ENCODE measurements around the gene C9.
"Not testable (repeated sequence)": the region's sequence is repeated elsewhere in the genome, so short reads cannot be mapped to it uniquely, and the experiment has no call there.

The C9 gene

DNA sequence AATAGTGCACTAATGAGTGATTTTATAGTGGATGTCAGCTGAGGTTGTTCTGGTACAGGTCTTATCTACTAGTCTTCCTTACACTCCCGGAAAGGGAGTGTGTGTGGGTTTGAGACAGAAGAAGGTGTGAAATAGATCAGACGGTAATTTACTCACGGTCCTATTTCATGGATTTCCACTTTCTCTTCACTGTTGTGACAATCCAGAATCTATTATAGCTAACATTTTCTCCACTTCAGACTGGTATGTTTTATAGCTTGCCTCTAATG, 7.0 kb upstream of the C9 start:
- no peak for DNase-seq

GRCh38 chr5:39370555-39371366, 6.5 kb upstream of the C9 start:
- no peak for DNase-seq

DNA sequence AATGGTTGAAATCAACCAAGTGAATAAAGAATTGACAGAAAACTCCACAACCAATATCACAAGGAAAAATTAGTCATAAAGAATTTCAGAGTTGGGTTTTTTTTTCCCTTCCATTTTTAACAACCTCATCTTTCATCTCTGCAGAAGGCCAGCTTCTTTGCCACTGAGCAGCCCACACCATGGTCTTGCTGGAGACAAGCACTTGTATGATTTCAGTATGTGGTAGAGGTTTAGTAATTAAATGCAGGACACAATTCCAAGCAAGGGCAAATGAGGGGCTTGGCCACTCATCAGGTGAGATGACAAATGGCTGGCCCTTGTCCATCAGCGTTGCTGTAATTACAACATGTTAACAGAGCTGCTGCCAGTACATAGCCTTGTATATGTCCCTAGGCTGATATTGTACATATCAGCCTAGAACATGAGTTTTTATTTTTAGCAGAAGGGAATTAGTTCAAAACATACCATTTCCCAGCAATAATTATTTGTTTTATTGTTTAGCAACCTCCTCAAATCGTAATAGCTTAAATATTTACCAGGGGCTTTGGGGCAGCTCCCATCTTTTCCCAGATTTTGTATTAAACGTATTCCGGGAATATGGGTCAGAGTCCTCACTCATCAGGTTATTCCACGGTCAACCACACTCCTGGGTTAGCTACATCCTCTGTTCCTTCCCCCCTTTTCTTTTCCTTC, 5.0 kb upstream of the C9 start:
- DNase-seq = no peak

- no peak for DNase-seq
Measured at GRCh38 chr5:39368116-39368515, 3.8 kb upstream of the C9 start.

GRCh38 chr5:39367711-39368110, 3.4 kb upstream of the C9 start:
- no peak for DNase-seq

DNA sequence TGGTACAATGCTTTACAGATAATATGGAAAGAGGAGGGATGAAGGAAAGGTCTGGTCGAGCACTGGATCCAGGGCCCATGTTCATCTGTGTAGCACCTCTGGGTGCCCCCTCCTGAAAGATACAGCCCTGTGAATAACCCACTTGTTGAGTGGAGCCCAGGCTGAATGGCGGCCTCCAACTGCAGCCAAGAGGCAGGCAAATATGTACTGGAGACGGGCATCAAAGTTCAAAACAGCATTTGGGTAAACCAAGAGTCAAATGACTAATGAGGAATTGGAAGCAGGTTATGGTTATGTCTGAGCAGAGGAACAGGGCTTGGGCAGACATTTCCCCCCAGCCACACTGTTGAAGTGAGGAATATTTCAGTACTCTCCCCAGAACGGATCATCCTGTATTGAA, 1.1 kb downstream of the C9 start:
- DNase-seq = no peak

- DNase-seq = no peak
Measured at GRCh38 chr5:39362646-39363045, 1.6 kb downstream of the C9 start.

- DNase-seq = no peak
Measured at GRCh38 chr5:39361306-39361705, 3.0 kb downstream of the C9 start.

DNA sequence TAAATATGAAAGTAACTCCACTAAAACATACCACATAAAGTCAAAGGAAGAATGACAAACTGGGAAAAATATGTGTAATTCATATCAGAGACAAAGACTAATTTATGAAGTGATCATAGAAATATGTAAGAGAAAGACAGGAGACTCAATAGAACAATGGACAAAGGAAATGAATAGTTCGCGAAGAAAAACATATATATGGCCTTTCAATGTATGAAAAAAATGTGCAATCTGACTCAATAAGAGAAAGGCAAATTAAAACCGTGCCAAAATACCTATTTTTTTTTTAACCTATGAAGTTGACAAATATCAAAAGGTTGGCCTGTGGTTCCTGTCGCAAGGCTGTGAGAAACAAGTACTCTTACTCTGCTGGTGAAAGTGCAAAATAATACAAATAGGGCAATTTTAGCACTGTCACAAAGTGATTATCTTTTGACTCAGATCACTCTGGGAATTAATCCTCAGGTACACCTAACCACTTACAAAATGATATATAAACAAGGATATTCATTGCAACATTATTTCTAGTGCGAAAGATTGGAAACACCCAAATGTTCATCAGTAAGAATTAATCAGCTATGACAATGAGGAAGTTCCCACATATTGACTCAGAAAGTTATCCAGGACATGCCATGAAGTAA, 3.7 kb downstream of the C9 start:
- peak; percentile 47 for DNase-seq

DNA sequence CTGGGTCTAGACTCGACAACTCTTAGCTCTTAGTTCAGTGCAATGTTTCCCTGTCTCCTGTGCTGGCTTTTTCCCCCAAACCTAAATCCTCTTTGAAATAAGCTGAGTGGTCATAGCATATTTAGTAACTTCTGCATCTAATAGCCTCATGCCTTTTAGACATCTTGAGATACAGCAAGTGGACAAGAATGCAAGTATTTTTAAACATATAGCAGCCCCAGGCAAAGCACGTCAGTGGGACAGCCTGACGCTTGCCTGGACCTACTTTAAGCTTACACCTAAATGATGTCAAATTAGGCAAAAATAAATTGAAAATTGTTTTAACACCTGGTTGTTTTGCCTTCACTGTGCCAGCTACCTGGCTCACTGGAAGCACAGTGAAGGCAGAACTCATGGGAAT, 8.0 kb downstream of the C9 start:
- no peak for DNase-seq

- DNase-seq = no peak
Measured at GRCh38 chr5:39355324-39355723, 9.0 kb downstream of the C9 start.

DNA sequence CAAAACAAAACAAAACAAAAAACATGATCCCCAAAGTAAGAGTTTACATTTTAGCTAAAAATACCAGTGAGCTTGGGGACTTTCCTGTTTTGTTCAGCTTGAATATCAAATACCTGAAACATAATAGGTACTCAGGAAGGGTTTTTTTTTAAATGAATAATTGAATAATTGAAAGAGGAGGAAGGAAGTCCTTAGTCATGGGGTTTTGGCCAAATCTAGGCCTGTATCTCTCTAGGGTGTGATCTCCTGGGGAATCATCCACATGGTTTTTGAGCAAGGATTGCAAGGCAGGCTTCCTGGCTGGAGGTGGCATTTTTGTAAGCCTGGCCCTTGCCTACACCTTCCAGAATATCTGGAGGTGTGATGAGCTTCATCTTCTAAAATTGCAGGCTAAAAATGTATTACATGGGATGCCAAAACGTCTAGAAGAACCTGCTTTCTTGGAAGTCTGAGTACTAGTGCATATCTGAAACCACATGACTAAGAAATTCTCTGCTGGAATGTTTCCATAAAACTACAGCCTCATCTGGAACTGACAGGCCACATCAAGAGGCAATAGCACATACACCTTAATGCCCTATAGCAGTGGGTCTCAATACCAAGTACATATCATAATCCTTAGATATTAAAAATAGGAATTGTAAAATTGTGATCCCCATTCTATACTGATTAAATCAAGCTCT, 10.4 kb downstream of the C9 start:
- DNase-seq = no peak

DNA sequence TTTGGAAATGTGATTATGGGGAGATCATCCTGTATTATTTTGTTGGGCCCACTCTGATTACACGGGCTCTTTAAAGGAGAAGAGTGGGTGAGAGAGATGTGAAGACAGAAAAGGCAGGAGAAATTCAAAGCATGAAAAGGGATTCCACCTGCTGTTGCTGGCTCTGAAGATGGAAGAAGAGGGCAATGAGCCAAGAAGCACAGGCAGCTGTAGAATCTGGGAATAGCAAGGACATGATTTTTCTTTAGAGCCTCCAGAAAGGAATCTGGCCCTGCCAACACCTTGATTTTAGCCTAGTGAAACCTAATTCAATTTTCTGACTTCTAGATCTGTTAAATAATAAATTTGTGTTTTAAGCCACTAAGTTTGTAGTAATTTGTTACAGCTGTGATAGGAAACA, 11.3 kb downstream of the C9 start:
- DNase-seq = no peak

DNA sequence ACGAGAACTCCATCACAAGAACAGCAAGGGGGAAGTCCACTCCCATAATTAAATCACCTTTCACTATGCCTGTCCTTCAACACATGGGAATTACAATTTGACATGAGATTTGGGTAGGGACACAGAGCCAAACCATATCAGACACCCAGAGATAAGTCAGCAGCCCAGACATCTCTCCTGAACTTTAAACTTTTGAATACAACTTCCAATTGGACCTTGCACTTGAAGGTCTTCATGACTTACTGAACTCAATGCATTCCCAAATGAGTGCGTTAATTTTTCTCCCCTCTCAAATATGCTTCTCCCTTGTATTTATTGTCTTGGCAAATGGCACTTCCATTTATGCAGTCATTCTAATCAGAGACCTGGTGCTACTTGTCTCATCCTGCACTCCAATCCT, 12.1 kb downstream of the C9 start:
- DNase-seq = no peak

DNA sequence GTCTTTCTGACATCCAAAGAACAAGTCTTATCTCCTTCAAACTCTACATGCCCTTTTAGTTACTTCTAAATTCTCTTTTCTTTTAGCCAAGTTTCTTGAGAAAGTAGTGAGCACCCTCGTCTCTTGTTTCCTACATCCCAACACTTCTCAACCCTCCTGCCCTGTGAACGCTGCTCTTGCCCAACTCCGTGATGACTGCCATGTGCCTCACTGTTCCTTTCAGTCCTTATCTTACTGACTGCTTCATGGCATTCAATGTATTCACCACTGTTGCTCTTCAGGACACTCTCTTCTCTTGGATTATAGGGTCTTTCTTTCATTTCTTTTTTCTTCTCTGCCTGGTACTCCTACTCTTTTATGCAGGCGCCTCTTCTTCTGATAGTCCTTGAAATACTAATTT, 14.8 kb downstream of the C9 start:
- DNase-seq = no peak

GRCh38 chr5:39342460-39342859, 21.8 kb downstream of the C9 start:
- DNase-seq = no peak

DNA sequence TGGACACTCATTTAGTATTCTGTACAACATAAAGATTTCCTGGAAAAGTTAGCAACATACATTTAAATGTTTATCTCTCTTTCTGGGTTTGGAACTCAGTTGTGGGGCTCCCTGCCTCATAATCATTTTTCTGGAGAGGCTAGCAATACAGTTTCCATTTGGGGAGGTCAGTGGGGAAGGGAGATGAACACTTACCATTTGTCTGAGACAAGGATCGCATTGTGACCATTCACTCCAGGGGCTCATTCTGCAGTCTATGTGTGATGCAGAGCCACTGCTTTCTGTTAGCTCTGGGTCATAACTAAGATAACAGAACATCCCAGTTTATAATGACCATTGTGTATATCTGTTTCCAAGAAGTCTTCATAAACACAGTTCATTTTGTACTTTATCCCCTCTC, 22.4 kb downstream of the C9 start:
- DNase-seq = no peak

DNA sequence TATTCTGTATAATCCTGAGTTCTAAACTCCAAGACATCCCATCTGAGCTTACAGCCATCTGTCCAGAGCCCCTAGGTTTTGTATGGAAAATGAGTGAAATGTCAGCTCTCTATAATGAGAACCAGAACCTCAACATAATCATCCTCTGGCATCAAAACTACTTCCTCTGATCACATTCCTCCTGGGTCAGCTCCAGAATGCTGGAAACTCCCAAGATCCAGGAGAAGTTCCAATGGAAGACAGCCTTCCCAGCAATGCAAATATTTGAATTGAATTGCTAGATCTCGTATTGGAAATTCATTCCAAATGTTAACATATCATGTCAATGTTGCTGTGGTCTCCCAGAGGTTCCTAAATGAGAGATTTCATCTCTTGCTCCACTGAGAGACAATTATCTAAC, 23.8 kb downstream of the C9 start:
- DNase-seq = peak; percentile 42

DNA sequence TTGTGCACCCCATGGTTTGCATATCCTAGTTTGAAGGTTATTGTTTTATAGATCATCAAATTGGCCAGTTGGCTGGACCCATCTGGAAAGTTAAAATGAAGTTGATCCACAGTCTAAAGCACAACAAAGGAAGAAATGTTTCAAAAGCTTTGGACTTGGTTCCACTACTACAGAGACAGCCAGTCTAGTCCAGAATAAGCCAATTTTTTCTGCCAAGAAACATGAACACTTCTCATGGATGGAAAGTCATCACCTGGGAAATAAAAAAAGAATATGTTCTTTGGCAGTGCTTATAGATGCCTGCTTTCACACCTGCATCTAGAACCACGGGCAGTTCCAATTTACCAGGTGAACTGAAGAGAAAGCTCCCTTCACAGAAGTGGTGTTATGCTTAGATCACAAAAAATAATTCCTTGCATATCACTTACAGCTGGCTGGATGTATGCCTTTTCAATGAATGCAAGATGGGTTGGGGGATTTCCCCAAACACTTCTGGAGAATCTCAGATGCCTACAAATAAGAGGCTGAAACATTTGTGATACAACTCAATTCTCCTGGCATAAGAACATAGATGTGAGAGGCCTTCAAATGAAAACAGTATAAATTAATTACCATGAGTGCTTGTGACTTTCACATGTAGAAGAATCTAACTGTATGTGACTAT, 26.9 kb downstream of the C9 start:
- DNase-seq = no peak

- DNase-seq = not testable (repeated sequence)
Measured at GRCh38 chr5:39334296-39334695, 30.0 kb downstream of the C9 start.

DNA sequence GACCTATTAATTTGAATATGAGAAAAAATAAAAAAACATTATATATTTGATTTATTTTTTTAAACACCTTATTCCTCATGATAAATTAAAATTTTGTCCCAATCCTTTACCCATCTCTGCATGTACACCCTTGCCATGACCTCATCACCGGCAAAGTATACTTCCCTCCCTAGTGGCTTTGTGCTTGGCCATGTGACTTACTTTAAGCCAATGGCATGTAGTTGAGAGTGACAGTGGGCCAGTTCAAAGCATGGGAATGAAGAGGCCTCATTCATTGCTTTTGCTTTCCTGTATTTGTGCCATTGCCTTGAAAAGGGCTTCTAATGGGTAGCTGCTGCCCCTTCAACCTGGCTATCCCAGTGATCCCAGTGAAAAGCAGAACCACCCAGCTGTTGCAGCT, 31.2 kb downstream of the C9 start:
- DNase-seq = no peak

DNA sequence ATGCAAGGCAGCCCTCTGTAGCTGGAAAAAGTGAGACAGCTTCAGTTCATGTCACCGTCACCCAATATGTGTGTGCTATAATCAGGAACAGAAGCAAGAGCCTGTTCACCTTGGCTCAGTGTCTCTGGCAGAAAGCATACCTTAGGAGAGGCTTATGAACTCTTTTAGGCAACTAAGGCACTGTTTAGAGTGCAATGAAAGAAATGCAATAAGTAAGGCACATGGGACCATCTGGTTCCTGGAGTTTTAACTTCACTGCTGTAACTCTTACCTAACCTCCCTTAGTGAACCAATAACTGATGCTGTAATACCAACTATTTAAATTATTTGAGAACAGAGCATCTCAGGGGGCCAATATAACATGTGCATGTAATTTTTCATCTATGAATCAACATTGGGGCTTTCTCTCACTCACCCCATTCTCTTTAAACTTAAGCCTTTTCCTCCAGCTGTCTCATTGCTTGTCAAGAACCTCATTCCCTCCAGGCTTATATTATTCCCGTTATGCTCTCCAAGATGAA, 32.4 kb downstream of the C9 start:
- DNase-seq = peak; percentile 60

GRCh38 chr5:39328731-39329130, 35.6 kb downstream of the C9 start:
- no peak for DNase-seq
